Activated T-cell treated with anti-CD3 and anti-CD28 coated beads, Interleukin-2, amount 50 U/mL, for 1 hour (primary cell): ENCODE data around the gene CTU1.

Experiments
- DNase-seq: peaks from one replicate; pipeline ENCODE4 v3.0.0-alpha.2; 2020

The CTU1 gene

DNA sequence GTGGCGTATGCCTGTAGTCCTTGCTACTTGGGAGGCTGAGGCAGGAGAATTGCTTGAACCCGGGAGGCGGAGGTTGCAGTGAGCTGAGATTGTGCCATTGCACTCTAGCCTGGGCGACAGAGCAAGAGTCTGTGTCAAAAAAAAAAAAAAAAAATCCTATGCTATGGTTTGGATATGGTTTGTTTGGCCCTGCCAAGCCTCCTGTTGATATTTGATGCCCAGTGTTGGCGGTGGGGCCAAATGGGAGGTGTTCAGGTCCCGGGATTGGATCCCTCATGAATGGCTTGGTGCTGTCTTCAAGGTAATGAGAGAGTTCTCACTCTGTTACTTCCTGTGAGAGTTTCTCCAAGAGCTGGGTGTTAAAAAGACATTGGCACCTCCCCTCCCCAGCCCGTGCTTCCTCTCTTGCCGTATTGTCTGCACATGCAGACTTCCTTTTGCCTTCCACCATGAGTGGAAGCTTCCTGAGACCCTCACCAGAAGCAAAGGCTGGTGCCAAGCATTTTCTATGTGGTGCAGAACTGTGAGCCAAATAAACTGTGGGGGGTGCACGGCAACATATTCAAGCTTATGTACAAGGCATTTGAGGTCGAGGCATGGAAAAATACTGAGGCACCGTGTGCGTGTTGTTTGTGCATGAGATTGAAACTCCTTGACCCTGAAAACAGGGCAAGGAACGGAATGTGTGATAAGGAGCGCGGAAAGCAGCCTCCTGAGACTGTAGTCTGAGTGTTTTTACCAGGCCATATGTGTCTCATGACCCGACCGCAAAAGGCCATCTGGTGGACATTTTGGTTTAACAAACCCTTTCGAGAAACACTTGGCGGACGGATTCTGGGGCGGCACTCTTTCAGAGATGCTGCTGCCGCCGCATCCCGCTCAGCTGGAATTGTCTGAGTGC is 23.8 kb upstream of the CTU1 start:
- DNase-seq: no peak

DNA sequence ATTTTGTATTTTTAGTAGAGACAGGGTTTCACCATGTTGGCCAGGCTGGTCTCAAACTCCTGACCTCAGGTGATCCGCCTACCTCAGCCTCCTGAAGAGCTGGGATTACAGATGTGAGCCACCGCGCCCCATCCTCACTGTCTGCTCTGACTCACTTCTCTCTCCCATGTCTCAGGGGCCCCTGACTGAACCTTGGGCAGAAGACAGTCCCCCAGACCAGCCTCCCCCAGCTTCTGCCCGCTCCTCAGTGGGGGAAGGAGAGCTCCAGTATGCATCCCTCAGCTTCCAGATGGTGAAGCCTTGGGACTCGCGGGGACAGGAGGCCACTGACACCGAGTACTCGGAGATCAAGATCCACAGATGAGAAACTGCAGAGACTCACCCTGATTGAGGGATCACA is 21.5 kb upstream of the CTU1 start:
- DNase-seq: no peak

DNA sequence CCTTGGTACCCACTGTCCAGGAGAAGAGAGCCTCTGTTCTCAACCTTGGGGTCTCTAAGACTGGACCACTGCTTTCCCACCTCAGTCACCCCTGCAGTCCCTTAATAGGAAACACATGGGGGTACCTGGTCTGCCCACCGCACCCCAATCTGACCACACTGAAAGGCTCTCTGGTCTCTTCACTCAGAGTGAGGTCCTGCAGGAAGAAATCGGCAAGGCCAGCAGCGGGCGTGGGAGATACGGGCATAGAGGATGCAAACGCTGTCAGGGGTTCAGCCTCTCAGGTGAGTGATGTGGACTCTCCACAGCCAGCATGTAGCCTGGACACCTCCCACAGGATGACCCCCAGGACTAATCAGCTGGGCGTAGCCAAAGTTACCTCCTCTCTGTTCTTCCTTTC is 20.0 kb upstream of the CTU1 start:
- peak; percentile 2 for DNase-seq

DNA sequence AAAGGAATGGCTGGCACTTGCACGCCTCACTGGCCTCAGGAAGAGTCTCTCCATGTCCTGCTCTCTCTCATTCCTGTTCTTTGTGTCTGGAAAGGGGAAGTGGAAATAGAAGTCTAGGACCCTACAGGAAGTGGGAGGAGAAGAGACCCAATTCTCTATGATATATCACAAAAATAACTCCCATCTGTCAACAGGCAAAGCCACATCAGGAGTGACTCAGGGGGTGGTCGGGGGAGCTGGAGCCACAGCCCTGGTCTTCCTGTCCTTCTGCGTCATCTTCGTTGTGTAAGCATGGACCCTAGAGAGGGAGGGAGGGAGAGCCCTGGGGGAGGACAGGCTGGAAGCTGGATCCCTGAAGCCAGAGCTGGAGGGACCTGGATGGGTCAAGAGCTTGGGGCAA is 19.5 kb upstream of the CTU1 start:
- DNase-seq: no peak

DNA sequence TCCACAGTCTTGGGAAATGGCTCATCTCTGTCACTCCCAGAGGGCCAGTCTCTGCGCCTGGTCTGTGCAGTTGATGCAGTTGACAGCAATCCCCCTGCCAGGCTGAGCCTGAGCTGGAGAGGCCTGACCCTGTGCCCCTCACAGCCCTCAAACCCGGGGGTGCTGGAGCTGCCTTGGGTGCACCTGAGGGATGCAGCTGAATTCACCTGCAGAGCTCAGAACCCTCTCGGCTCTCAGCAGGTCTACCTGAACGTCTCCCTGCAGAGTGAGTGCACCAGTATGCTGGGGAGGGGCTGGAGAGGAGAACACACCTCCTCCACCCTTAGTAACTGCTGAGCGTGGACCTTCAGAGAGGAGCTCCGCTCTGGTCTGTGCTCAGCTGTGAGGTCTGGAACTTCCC is 18.8 kb upstream of the CTU1 start:
- DNase-seq: no peak

DNA sequence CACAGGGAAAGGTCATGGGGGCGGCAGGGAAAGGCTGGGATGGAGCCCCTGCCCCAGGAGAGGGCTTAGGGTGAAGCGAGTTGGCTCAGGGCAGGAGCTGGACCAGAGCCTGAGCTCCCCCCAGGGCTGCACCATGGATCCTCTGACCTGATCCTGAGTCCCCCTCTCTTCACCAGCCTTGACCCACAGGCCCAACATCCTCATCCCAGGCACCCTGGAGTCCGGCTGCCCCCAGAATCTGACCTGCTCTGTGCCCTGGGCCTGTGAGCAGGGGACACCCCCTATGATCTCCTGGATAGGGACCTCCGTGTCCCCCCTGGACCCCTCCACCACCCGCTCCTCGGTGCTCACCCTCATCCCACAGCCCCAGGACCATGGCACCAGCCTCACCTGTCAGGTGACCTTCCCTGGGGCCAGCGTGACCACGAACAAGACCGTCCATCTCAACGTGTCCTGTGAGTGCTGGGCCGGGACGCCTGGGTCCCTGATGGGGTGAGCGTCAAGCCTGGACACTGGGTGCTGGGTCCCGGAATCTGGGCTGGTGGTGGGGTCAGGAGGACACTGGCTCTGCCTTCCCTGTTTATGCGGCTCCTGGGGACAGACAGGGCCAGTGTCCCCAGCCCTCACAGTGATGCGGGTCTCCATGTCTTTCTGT is 17.3 kb upstream of the CTU1 start:
- no peak for DNase-seq

DNA sequence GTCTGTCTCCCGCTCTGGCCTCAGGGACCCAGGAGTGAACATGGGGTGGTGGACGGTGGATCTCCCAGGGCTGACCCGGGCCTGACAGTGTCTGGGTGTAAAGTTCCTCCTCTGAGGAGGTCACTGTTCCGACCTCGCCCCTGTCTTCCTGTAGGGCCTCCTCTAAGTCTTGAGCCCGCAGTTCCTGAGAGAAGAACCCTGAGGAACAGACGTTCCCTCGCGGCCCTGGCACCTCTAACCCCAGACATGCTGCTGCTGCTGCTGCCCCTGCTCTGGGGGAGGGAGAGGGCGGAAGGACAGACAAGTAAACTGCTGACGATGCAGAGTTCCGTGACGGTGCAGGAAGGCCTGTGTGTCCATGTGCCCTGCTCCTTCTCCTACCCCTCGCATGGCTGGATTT is 16.5 kb upstream of the CTU1 start, which contains the start of gene SIGLEC9:
SIGLEC9 (plus strand) TSS at position 178 of the 400 bp plus-strand sequence; CDS start at position 247, 69 bp downstream.
- DNase-seq: no peak

DNA sequence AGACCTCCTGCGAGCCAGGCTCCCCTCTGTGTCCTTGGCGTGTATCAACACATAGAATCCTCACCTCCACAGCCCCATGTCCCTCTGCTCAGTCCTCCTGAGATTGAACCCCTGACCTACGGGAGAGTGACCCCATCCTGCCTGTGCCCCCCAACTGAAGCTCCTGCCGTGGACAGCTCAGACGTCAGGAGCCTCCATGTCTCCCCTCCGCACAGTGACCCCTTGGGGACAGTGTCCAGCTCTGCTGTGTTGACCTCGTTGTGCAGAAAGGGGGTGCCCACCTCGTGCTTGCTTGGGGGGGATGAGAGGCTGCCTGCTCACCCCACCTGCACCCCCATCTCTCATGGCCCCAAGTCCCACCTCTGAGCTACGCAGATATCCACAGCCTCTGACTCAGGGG is 16.0 kb upstream of the CTU1 start:
- DNase-seq: no peak

DNA sequence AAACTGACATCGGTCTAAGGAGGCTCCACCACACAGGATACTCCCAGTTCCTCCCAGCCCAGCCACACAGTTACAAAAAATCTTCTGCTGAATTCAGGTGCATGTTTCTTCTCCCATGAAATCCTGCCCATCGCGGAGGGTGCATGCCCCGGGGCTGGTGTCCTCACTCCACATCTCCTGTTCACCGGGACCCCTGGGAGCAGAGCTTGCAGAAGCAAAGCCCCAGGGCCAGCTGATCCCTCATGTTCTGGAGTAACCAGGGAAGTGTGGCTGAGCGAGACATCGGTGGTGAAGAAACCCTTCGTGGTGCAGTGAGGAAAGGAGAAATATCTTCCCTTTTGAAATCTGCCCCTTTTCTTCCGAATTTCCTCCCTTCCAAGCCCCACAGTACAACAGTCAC is 15.6 kb upstream of the CTU1 start:
- no peak for DNase-seq

DNA sequence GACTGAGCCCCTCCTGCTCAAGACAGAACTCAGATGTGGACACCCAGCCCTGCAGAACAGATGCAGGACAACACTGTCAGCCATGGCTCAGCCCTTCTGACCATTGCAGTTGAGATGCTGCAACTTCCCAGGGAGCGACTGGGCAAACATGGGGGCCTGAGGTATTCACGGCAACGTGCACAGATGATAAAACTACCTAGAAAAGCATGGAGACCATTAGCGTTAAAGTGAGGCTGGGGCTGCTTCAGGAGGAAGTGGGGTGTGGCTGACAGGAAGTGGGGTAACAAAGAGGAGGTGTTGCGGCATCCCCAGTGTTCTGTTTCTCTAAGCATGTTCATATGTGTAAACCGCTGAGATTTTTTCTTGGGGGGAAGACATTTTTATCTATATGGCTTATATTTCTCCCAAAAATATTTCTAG is 15.2 kb upstream of the CTU1 start:
- DNase-seq: peak; percentile 32

DNA sequence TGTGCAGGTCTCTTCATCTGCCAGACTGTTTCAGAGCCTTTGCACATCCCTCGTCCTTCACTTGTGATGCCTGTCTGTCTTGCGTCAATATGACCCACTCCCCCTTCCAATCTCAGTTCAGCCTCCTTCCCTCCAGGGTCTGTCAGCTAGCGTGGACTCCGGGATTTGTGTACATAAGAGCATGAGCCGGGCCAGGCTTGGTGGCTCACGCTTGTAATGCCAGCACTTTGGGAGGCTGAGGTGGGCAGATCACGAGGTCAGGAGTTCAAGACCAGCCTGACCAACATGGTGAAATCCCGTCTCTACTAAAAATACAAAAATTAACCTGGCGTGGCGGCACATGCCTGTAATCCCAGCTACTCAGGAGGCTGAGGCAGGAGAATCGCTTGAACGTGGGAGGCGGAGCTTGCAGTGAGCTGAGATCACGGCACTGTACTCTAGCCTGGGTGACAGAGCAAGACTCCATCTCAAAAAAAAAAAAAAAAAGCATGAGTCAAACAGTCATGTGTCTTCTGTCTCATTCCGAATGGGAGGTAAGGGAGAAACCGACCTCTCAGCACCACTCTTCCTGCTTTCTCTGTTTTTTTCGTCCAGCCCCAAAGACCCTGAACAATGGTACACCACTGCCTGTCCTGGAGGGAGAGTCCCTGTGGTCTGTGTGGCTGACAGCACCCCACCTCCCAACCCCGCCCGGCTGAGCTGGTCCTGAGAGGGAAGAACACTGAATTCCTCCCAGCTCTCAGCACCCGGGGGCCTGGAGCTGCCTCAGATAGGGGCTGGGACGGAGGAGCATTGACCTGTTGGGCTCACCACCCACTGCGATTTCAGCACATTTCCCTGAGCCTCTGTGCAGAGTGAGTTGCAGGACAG is 14.1 kb upstream of the CTU1 start:
- DNase-seq: no peak

DNA sequence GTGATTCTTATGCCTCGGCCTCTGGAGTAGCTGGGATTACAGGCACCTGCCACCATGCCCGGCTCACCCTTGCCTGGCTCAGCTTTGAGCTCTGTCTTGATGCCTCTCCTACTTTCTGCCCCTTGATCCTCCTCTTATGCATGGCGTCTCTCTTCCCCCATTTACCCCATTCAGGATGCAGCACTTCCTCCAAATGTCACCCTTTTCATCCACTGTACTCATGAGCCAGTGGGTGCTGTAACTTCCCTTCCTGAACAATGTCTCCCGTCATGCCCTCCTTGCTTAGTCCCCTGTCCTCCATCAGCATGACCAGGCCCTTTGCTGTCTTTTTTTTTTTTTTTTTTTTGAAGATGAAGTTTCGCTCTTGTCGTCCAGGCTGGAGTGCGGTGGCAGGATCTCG is 13.0 kb upstream of the CTU1 start:
- DNase-seq: no peak

DNA sequence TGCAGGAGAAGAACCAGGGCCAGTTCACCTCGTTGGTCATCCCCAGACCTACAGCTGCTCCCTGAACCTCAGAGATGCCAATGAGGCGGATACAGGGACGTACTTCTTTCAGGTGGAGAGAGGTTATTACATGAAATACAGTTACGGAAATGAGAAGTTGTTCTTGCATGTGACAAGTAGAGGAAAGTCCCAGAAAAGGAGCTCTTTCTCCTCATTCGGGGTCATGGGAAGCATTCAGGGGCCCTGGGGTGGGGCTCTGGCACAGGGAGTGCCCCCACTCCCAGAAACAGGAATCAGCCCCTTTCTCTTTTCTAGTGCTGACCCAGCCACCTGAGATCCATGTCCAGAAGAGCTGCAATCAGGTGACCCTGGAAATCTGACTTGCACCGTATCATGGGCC is 12.0 kb upstream of the CTU1 start:
- no peak for DNase-seq

DNA sequence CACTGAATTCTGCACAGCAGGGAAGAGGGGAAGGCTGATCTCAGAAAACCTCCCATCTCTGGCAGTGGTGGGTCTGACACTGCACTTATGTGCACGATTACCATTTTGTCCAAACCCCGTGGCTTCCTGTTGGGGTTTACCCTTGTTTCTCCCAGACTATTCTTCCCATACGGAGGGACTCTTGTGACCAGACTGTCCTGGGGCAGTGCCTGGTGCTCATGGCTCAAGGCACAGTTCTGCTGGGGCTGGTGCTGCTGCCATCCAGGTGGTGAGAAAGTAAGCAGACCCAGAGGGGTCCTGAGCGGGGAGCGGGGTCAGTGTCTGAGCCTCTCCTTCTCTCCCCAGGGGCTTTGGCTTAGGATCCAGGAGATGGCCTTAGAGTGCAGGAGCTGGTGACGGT is 11.4 kb upstream of the CTU1 start:
- DNase-seq: no peak

DNA sequence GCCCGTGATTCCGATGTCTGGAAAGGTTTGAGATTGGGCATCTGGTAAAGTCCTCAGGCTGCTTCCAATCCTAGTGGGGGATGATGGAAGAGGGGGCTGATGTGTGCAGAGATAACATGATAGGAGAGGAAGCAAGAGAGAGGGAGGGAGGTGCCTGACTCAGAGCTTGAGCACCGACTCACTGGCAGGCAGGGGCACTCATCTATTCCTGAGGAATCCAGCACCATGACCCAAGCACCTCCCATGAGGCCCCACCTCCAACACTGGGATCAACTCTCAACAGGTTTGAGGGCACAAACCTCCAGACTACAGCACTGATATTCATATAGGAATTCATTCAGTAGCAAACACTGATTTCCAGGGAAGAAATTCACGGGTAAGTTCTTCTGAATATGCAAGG is 10.9 kb upstream of the CTU1 start:
- no peak for DNase-seq

DNA sequence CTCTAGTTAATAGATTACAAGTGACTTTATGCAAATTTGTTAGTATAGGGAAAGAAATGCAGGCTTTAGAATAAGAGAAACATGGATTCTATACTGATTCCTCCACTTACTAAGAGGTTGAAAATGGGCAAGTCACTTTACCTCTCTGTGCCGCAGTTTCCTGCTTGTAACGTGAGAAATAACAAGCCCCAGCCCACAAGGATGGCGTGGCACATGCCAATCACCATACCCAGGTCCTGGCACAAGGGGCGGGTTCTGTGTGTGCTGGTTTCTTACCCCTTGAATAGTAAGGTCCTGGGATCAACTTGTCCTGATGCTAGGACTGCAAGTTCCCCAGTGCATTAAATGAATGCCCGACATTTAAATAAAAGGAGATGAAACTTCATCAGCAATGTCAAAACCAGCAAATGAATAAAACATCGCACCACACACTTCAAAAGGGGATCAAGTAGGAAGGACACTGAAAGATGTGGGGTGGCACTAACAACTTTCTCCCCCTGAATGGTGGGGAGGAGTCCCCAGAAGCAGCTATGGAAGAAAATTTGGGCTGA is 8.6 kb upstream of the CTU1 start:
- no peak for DNase-seq

DNA sequence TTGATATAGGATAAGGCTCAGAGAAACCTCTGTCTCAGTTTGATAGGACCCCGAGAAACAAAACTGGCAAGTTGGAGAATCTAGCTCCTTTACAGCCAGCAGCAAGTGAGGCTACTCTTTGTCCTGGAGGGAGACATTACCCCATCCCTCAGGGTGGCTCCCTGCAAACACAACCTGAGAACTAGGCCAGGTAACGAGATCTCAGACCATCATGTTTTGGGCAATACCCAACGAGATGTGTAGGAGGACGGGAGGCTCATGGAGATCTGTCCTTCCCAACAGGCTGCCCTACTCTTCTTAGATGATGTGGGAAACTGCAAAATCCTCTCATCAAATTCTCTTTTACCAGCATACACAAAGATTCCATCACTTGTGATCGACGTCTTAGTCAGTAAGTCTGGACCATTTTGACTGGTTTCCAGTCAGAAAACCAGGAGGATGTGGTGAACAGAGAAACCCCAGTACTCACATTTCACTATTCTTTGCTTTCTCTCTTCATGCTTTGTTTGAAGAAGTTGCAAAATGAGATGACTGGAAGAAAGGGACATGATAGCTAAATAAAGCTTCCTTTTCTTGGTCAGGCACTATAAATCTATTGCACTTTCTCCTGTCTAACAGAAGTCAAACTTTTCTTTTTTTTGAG is 6.0 kb upstream of the CTU1 start:
- DNase-seq: no peak

DNA sequence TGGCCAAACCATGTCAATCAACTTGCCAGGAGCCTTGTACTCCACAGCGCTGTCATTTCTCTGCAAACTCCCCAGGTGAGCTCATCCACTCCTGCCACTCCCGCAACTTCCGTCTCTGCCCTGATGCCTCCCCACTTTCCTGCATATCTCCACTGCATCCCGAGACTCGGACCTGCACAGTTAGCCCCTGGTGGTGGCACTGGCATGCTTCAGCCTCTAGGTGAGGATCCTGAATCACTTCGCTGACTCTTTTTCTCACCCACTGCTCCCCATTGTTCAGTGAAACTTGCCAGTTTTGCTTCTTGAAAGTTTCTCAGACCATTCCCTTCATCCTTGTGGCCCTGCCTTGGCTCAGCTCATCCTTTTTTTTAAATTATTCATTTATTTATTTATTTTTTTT is 3.4 kb upstream of the CTU1 start:
- DNase-seq: no peak

DNA sequence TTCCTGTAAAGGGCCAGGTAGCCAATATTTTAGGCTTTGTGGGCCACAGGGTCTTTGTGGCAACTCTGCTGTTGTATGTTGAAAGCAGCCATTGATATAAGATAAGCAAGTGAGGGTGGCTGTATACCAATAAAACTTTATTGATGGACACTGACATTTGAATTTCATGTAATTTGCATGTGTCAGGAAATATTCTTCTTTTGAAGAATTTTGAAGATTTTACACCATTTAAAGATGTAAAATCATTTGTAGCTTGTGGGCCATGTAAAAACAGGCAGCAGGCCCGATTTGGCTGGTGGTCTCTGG is 2.4 kb upstream of the CTU1 start:
- DNase-seq: no peak

DNA sequence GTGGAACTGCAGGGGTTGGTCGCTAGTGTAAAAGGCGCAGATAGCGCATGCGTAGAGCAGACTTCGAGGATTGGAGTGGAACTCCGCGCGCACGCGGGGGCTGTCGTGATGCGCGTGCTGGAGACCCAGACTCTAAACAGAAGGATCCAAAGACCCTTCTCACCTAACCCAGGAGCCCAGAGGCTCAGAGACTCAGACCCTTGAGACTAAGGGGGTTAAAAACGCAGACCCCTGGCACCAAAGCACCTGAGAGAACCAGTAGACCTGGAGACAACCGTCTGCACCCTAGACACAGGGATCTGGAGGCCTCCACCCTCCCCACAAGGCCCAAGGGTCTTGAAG is 567 bp upstream of the CTU1 start:
- no peak for DNase-seq

DNA sequence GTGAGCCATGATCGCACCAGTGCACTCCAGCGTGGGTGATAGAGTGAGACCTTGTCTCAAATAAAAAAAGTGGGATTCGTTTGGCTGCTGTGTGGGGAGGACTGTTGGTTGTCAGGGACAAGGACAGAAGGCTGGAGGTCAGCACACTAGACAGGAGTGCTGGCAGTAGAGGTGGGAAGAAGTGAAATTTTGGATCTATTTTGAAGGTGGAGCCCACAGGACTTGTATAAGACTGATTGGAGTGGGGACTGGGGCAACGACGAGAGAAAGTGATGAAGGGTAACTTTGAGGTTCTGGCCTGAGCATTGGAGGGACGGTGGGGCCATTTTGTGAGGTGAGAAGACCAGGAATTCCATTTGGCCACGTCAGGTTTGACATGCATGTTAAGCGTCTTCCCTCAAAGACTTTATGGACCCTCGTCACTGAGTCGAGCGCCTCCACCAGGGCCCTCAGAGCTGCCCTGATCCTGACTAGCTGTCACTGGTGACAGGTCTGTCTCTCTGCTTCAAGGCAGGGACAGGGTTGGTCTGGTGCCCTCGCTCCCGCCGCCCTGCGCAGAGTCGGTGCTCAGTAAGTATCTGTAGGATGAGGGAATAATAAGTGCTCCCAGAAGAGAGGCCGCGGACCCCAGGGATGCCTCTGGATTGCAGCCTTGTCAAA is 673 bp downstream of the CTU1 start:
- DNase-seq: no peak

DNA sequence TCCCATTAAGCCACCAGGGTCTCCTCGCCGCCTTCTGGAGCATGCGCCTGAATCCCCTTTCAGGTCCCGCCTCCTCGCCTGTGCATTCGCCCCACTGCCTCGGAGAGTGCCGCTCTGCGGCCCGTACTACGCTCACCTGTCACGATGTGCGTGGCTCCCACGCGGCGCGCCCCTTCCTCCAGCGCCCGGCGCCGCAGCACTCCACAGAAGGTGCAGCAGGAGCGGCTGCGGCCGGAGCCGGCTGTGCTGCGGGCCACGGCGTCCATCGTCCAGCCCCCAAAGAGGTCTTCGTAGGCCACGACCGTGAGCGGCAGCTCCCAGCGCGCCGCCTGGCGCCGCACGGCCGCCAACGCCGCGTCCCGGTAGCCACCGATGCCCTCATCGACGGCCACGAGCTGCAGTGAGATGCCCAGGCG is 4.3 kb downstream of the CTU1 start:
- DNase-seq: no peak
